ENCODE data around the gene TEAD1.
A peak's percentile ranks its signal among the peaks of the same experiment; 100 is the strongest.

DNA sequence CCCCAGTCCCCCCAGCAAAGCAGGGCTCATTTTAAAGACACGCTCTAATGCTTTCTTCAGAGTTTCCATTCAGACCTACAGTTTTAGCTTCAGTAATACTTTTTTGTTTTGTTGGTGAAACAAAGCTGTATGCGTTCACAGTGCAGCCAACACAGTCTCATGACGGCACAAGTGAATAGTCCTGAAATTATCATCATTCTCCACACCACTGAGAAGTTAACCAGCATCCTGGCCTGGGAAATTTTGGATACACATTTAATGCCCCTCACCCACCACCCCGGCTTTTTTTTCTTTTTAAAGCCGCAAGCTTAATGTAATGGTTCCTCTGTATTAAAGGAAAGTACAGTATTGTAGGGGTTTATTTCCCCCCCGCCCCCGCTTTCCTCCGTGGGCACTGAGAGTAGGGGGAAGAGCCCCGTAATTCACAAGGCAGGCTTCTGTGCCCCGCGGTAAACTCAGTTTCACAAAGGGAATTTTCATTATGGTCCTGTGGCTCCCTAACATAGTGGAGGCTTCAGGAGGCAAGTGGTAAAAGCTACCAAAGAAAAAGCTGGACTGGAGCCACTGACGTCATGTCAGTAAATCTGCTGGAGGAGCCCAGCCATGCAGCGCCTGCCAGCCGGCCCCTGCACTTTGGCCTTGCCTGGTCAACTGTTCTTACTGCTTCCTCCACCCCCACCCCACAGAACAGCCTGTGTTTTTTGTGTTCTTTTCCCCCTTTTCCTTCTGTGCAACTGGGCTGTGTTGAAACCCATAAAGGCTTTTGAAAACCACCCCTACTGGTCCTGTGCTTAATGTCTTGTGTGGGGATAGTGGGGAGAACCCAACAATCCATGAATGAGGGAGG is 18.2 kb downstream of the TEAD1 start:
- no peak for TF ChIP-seq POLR2A (IDR thresholded peaks at IDR 0.05)
- TF ChIP-seq, protein P1, sequence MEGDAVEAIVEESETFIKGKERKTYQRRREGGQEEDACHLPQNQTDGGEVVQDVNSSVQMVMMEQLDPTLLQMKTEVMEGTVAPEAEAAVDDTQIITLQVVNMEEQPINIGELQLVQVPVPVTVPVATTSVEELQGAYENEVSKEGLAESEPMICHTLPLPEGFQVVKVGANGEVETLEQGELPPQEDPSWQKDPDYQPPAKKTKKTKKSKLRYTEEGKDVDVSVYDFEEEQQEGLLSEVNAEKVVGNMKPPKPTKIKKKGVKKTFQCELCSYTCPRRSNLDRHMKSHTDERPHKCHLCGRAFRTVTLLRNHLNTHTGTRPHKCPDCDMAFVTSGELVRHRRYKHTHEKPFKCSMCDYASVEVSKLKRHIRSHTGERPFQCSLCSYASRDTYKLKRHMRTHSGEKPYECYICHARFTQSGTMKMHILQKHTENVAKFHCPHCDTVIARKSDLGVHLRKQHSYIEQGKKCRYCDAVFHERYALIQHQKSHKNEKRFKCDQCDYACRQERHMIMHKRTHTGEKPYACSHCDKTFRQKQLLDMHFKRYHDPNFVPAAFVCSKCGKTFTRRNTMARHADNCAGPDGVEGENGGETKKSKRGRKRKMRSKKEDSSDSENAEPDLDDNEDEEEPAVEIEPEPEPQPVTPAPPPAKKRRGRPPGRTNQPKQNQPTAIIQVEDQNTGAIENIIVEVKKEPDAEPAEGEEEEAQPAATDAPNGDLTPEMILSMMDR (IDR thresholded peaks at IDR 0.05), result peak in 1 of 4 experiments; percentile 9
